ENCODE results near the gene ZNG1B. TPM values are rescaled to one million over a fixed set of nuclear protein-coding genes. Genes with fewer than 3 reads are reported as not detected.
"Not testable (repeated sequence)": the region's sequence is repeated elsewhere in the genome, so short reads cannot be mapped to it uniquely, and the experiment has no call there.

The ZNG1B gene
- total and polyA plus RNA-seq, 4 donors = 13.4 to 38.9 (median 21.7) TPM

DNA sequence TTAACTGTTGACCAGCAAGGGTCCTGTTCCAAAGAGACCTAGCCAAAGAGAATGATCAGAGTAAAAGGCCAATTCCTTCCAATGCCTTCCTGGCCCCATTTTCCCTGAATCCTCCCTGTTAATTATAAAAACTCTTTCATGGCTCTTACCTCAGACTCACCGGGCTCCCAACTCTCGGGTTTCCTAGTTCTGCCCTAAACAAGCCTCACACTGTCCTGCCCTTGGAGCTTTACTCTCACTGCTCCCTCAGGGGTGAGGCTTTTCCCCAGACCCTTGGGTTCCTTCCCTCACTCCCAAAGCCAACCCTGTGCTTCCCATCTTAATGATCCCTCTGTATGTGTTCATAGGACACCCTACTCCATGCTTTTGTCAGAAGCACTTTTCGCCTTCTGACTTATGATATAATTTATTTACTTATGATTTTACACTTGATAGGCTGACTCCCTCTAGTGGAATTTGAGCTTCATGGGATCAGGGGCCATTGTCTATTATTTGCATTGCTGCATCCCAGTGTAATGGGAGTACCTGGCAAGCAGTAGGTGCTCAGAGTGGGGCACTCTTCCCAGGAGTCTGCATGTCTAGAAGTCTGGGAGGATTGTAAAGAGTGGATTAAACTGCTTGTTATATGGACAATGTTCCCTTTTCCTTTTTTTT lies 29.9 kb upstream of the ZNG1B start:
- Histone ChIP-seq H3K9ac (ENCODE audit: low read depth in 1 of 2, low read length in 2 of 2) (no peak overlapping the region), H3K4me3 (ENCODE audit: low read depth in 1 of 3, low read length in 3 of 3) (no peak overlapping the region), H3K27ac (ENCODE audit: low read depth in 1 of 2, low read length in 2 of 2) (no peak overlapping the region), H3K4me1 (ENCODE audit: control insufficient read depth in 4 of 4, insufficient read depth in 4 of 4, low read length in 3 of 4) (peaks cover 0 to 2% (median 0%) of the 10 kb centered on the region in 4 donors), H3K9me3 (ENCODE audit: control insufficient read depth in 4 of 4, low read length in 3 of 4) (no peaks in the 10 kb centered on the region), H3K36me3 (ENCODE audit: control insufficient read depth in 4 of 4, insufficient read depth in 3 of 4, low read depth in 1 of 4, low read length in 3 of 4) (no peaks in the 10 kb centered on the region), H3K27me3 (ENCODE audit: control insufficient read depth in 4 of 4, insufficient read depth in 4 of 4, low read length in 3 of 4) (no peaks in the 10 kb centered on the region)
- 62% methylated on average over 3 of the region's 3 CpGs for WGBS
- no peak for DNase-seq (ENCODE audit: low spot score)
- no peak for TF ChIP-seq CTCF (IDR thresholded peaks at IDR 0.05; ENCODE audit: low read depth, low read length, missing input control)
- peak in 1 of 2 donors; percentile 37 for TF ChIP-seq HNF4A (conservative IDR thresholded peaks at IDR 0.05)
- no peak for TF ChIP-seq RXRA (IDR thresholded peaks at IDR 0.05)
- no peak for TF ChIP-seq MAX (IDR thresholded peaks at IDR 0.05)
- TF ChIP-seq, protein P1, sequence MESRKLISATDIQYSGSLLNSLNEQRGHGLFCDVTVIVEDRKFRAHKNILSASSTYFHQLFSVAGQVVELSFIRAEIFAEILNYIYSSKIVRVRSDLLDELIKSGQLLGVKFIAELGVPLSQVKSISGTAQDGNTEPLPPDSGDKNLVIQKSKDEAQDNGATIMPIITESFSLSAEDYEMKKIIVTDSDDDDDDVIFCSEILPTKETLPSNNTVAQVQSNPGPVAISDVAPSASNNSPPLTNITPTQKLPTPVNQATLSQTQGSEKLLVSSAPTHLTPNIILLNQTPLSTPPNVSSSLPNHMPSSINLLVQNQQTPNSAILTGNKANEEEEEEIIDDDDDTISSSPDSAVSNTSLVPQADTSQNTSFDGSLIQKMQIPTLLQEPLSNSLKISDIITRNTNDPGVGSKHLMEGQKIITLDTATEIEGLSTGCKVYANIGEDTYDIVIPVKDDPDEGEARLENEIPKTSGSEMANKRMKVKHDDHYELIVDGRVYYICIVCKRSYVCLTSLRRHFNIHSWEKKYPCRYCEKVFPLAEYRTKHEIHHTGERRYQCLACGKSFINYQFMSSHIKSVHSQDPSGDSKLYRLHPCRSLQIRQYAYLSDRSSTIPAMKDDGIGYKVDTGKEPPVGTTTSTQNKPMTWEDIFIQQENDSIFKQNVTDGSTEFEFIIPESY (IDR thresholded peaks at IDR 0.05) = no peak
- no peak for TF ChIP-seq HNF4G (IDR thresholded peaks at IDR 0.05)
- TF ChIP-seq, protein P2, sequence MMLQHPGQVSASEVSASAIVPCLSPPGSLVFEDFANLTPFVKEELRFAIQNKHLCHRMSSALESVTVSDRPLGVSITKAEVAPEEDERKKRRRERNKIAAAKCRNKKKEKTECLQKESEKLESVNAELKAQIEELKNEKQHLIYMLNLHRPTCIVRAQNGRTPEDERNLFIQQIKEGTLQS (IDR thresholded peaks at IDR 0.05) = no peak
- TF ChIP-seq SP1 (IDR thresholded peaks at IDR 0.05) = no peak
- peak in 1 of 2 donors; percentile 47 for TF ChIP-seq RAD21 (IDR thresholded peaks at IDR 0.05)
- no peak for TF ChIP-seq TAF1 (conservative IDR thresholded peaks at IDR 0.05)
- no peak for TF ChIP-seq YY1 (IDR thresholded peaks at IDR 0.05)
- no peak for TF ChIP-seq GABPA (IDR thresholded peaks at IDR 0.05 in 1 of 2, conservative IDR thresholded peaks at IDR 0.05 in 1 of 2)

DNA sequence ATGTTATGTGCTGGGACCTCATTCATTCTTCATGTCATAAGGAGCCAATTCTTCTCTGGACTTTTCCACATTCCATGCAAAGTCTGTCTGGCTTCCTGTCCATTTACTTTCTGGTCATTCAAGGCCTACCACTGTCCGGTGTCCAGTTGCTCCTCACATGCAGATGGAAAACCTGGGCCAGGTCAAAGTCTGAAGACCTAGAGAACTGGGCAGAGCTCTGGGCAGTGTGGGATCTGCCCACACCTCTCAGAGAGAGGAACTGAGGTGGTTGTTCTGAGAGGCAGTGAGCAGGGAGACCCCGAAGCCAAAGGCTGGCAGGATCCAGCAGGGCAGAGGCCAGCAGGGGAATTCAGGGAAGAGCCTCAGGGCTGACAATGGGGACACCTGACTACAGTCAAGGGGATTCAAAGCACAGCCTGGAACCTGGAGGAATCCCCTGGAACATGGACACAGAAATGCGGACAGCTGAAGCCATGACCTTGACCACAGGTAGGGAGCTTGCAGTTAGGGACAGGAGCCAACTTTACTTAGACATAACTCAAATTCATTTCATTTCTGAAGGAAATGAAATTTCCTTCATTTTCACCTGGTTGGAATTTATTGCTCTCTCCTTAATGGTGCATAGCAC lies 25.7 kb upstream of the ZNG1B start:
- WGBS = 58% methylated on average over 1 of the region's 3 CpGs
- not testable (repeated sequence) for H3K9me3 ChIP-seq (ENCODE audit: control insufficient read depth in 4 of 4, low read length in 3 of 4); DNase-seq (ENCODE audit: low spot score)

DNA sequence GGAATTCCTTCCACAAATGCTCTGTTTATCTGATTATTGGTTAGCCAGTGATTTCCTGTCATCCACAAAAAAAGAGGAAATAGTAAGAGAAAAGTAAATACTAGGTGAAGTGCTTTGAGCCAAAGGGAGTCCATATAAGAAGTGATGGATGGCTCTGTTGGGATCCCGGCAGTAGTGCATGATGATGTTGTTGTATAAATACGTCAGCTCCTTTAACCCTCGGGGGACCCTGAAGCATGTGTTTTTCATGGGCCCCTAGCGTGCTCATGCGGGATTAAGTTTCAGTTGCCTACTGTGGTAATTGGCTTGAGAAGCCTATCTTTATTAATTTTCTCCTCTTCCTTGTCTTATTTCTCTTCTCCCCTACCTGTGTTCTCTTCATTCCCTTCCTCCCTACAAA lies 24.7 kb upstream of the ZNG1B start:
- not testable (repeated sequence) for H3K36me3 ChIP-seq (ENCODE audit: control insufficient read depth in 4 of 4, insufficient read depth in 3 of 4, low read depth in 1 of 4, low read length in 3 of 4); H3K9ac ChIP-seq (ENCODE audit: low read depth in 1 of 2, low read length in 2 of 2); H3K27me3 ChIP-seq (ENCODE audit: control insufficient read depth in 4 of 4, insufficient read depth in 4 of 4, low read length in 3 of 4); H3K4me3 ChIP-seq (ENCODE audit: low read depth in 1 of 3, low read length in 3 of 3); H3K27ac ChIP-seq (ENCODE audit: low read depth in 1 of 2, low read length in 2 of 2); DNase-seq (ENCODE audit: low spot score); H3K4me1 ChIP-seq (ENCODE audit: control insufficient read depth in 4 of 4, insufficient read depth in 4 of 4, low read length in 3 of 4); H3K9me3 ChIP-seq (ENCODE audit: control insufficient read depth in 4 of 4, low read length in 3 of 4)
- WGBS = 78% methylated on average over 5 of the region's 5 CpGs

More for the DNA sequence above, 25.7 kb upstream of the ZNG1B start:
- H3K4me3 ChIP-seq (ENCODE audit: low read depth in 1 of 3, low read length in 3 of 3); H3K27ac ChIP-seq (ENCODE audit: low read depth in 1 of 2, low read length in 2 of 2); H3K27me3 ChIP-seq (ENCODE audit: control insufficient read depth in 4 of 4, insufficient read depth in 4 of 4, low read length in 3 of 4); H3K9ac ChIP-seq (ENCODE audit: low read depth in 1 of 2, low read length in 2 of 2); H3K4me1 ChIP-seq (ENCODE audit: control insufficient read depth in 4 of 4, insufficient read depth in 4 of 4, low read length in 3 of 4); H3K36me3 ChIP-seq (ENCODE audit: control insufficient read depth in 4 of 4, insufficient read depth in 3 of 4, low read depth in 1 of 4, low read length in 3 of 4): not testable (repeated sequence)

GRCh38 chr2:113431773-113432172 lies 5.7 kb upstream of the ZNG1B start:
- DNase-seq (ENCODE audit: low spot score); H3K4me3 ChIP-seq (ENCODE audit: low read depth in 1 of 3, low read length in 3 of 3); H3K9me3 ChIP-seq (ENCODE audit: control insufficient read depth in 4 of 4, low read length in 3 of 4); H3K27me3 ChIP-seq (ENCODE audit: control insufficient read depth in 4 of 4, insufficient read depth in 4 of 4, low read length in 3 of 4); H3K4me1 ChIP-seq (ENCODE audit: control insufficient read depth in 4 of 4, insufficient read depth in 4 of 4, low read length in 3 of 4); H3K9ac ChIP-seq (ENCODE audit: low read depth in 1 of 2, low read length in 2 of 2); H3K36me3 ChIP-seq (ENCODE audit: control insufficient read depth in 4 of 4, insufficient read depth in 3 of 4, low read depth in 1 of 4, low read length in 3 of 4); H3K27ac ChIP-seq (ENCODE audit: low read depth in 1 of 2, low read length in 2 of 2): not testable (repeated sequence)
- 40% methylated on average over 1 of the region's 1 CpG for WGBS

- H3K9ac ChIP-seq (ENCODE audit: low read depth in 1 of 2, low read length in 2 of 2); DNase-seq (ENCODE audit: low spot score); H3K9me3 ChIP-seq (ENCODE audit: control insufficient read depth in 4 of 4, low read length in 3 of 4); H3K4me1 ChIP-seq (ENCODE audit: control insufficient read depth in 4 of 4, insufficient read depth in 4 of 4, low read length in 3 of 4); H3K27ac ChIP-seq (ENCODE audit: low read depth in 1 of 2, low read length in 2 of 2); H3K27me3 ChIP-seq (ENCODE audit: control insufficient read depth in 4 of 4, insufficient read depth in 4 of 4, low read length in 3 of 4); H3K36me3 ChIP-seq (ENCODE audit: control insufficient read depth in 4 of 4, insufficient read depth in 3 of 4, low read depth in 1 of 4, low read length in 3 of 4); H3K4me3 ChIP-seq (ENCODE audit: low read depth in 1 of 3, low read length in 3 of 3): not testable (repeated sequence)
Measured at GRCh38 chr2:113433468-113433867, 4.0 kb upstream of the ZNG1B start.

Data from liver (tissue), 9 donors.